ENCODE results near the gene GMPPA.

The GMPPA gene

DNA sequence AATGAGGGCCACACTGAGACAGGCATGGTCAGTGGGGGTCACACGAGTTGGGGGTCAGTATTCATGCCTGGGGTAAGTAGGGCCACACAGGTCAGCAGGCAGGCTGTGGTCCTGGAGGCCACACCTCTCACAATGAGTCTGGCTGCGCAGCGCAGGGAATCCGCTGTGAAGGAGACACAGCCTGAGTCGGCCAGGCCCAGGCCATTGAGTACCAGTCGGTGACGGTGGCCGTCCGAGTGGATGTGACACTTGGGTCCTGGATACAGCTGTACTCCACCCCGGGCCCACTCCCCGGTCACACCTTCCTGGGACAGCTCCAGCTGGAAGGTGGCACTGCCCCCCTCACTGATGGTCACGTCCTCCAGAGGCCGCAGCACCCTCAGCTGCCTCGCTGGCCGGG, 55.7 kb downstream of the GMPPA start:
- in situ Hi-C loops (cut with HindIII; ENCODE audit: low sequenced_read_pairs), result no loop called here
- no peak overlapping the region for H3K4me3 ChIP-seq (ENCODE audit: low read depth, low read length)
- TF ChIP-seq, protein P1, sequence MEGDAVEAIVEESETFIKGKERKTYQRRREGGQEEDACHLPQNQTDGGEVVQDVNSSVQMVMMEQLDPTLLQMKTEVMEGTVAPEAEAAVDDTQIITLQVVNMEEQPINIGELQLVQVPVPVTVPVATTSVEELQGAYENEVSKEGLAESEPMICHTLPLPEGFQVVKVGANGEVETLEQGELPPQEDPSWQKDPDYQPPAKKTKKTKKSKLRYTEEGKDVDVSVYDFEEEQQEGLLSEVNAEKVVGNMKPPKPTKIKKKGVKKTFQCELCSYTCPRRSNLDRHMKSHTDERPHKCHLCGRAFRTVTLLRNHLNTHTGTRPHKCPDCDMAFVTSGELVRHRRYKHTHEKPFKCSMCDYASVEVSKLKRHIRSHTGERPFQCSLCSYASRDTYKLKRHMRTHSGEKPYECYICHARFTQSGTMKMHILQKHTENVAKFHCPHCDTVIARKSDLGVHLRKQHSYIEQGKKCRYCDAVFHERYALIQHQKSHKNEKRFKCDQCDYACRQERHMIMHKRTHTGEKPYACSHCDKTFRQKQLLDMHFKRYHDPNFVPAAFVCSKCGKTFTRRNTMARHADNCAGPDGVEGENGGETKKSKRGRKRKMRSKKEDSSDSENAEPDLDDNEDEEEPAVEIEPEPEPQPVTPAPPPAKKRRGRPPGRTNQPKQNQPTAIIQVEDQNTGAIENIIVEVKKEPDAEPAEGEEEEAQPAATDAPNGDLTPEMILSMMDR (IDR thresholded peaks at IDR 0.05; ENCODE audit: low read depth, low read length, missing control alignments), result no peak
- DNase-seq (ENCODE audit: low read depth), result no peak

DNA sequence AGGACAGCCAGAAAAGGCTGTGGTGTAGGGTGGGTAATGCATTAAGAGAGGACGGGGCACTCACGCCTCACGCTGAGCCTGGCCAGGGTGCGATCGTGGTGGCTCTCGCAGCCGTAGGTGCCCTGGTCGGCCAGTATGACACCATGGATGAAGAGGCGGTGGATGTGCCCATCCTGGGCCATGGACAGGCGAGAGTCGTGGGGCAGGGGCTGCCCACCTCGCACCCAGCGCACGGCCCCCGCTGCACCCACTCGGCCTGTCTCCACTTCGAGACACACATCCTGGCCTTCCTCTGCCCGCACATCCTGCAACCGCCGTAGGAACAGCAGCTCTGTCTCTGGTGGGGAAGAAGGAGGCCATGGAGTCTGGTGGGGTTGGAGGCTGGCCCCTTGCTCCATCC, 57.3 kb downstream of the GMPPA start:
- TF ChIP-seq, protein P1 (IDR thresholded peaks at IDR 0.05; ENCODE audit: low read depth, low read length, missing control alignments), result no peak
- in situ Hi-C loops (cut with HindIII; ENCODE audit: low sequenced_read_pairs), result no loop called here
- H3K4me3 ChIP-seq (ENCODE audit: low read depth, low read length), result no peak overlapping the region
- no peak for DNase-seq (ENCODE audit: low read depth)

DNA sequence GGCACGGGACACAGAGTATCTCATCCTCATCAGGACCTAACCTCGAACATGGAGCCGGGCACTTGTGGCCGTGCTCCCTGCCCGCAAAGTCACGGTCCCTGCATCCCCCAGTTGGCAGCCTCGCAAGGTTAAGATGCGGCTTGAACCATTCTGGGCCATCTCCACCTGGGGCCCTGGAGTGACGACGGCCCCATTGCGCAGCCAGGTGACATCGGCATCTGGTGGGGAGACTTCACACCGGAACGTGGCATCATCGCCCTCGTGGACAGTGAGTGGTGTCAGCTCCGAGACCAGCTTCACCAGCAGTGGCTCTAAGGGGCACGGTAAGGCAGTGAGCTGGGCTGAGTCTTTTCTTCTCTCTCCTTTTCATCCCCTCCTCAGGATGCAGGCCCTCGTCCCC, 57.7 kb downstream of the GMPPA start:
- no peak for DNase-seq (ENCODE audit: low read depth)
- TF ChIP-seq, protein P1 (IDR thresholded peaks at IDR 0.05; ENCODE audit: low read depth, low read length, missing control alignments), result no peak
- H3K4me3 ChIP-seq (ENCODE audit: low read depth, low read length), result no peak overlapping the region
- in situ Hi-C loops (cut with HindIII; ENCODE audit: low sequenced_read_pairs), result no loop called here

Measured in astrocyte of the cerebellum (primary cell).